Skin of body (tissue), 2 donors: ENCODE data around the gene ZNF594. TPM values are rescaled to one million over a fixed set of nuclear protein-coding genes. Genes with fewer than 3 reads are reported as not detected.
"Not testable (repeated sequence)": the region's sequence is repeated elsewhere in the genome, so short reads cannot be mapped to it uniquely, and the experiment has no call there.

Source experiments
- DNase-seq: peaks from one replicate; lab custom pipeline; 2025; lab: John Stamatoyannopoulos, UW
- total RNA-seq: library from RNA; depleted of rRNA; stranded (reverse); fragments of >200 nt; gene quantifications from one replicate; pipeline ENCODE4 v1.2.3, GENCODE V29; 2014

Gene ZNF594
- total RNA-seq, 1 donor from 2014 or later = 10.2 TPM

- not testable (repeated sequence) for DNase-seq
Measured at GRCh38 chr17:5137511-5138197, 54.0 kb downstream of the ZNF594 start.

- not testable (repeated sequence) for DNase-seq
Measured at GRCh38 chr17:5136580-5137412, 54.9 kb downstream of the ZNF594 start.

GRCh38 chr17:5135726-5136579 lies 55.7 kb downstream of the ZNF594 start:
- no peak for DNase-seq

GRCh38 chr17:5135131-5135712 lies 56.4 kb downstream of the ZNF594 start:
- DNase-seq = not testable (repeated sequence)

GRCh38 chr17:5134571-5134970 lies 57.1 kb downstream of the ZNF594 start:
- not testable (repeated sequence) for DNase-seq

- DNase-seq = not testable (repeated sequence)
Measured at GRCh38 chr17:5133961-5134360, 57.7 kb downstream of the ZNF594 start.

GRCh38 chr17:5133311-5133710 lies 58.4 kb downstream of the ZNF594 start:
- DNase-seq = no peak

GRCh38 chr17:5132503-5133225 lies 59.0 kb downstream of the ZNF594 start:
- DNase-seq = not testable (repeated sequence)

- DNase-seq = not testable (repeated sequence)
Measured at GRCh38 chr17:5131799-5132502, 59.7 kb downstream of the ZNF594 start.

- no peak for DNase-seq
Measured at GRCh38 chr17:5131146-5131715, 60.4 kb downstream of the ZNF594 start.

- not testable (repeated sequence) for DNase-seq
Measured at GRCh38 chr17:5130687-5131086, 61.0 kb downstream of the ZNF594 start.

- not testable (repeated sequence) for DNase-seq
Measured at GRCh38 chr17:5130261-5130660, 61.4 kb downstream of the ZNF594 start.

GRCh38 chr17:5129770-5130169 lies 61.9 kb downstream of the ZNF594 start:
- DNase-seq = not testable (repeated sequence)

Other genes starting within 250 kb of the ZNF594 start
- 160 TPM for gene PFN1, start 243.3 kb downstream of the ZNF594 start, total RNA-seq
- 378 TPM for gene ENO3, start 240.7 kb downstream of the ZNF594 start, total RNA-seq
- 40.7 TPM for gene SPAG7, start 224.1 kb downstream of the ZNF594 start, total RNA-seq
- gene CAMTA2, start 204.2 kb downstream of the ZNF594 start, total RNA-seq = 17.8 TPM
- 0.20 TPM for gene INCA1, start 194.3 kb downstream of the ZNF594 start, total RNA-seq
- 29.1 TPM for gene KIF1C, start 193.9 kb downstream of the ZNF594 start, total RNA-seq
- gene SLC52A1, start 156.4 kb downstream of the ZNF594 start, total RNA-seq = 0.59 TPM
- 3.1 TPM for gene ZFP3, start 113.4 kb downstream of the ZNF594 start, total RNA-seq
- gene ZNF232, start 80.0 kb downstream of the ZNF594 start, total RNA-seq = 7.3 TPM
- gene USP6, start 75.8 kb downstream of the ZNF594 start, total RNA-seq = 0.20 TPM
- gene SCIMP, start 43.0 kb upstream of the ZNF594 start, total RNA-seq = 0.99 TPM
- gene RABEP1, start 90.4 kb upstream of the ZNF594 start, total RNA-seq = 29.5 TPM
- gene NUP88, start 227.8 kb upstream of the ZNF594 start, total RNA-seq = 56.1 TPM
- 43.8 TPM for gene RPAIN, start 228.3 kb upstream of the ZNF594 start, total RNA-seq
- 82.8 TPM for gene C1QBP, start 247.3 kb upstream of the ZNF594 start, total RNA-seq